ENCODE results near the gene SNORC.
A peak's percentile ranks its signal among the peaks of the same experiment; 100 is the strongest.

SNORC gene

GRCh38 chr2:232893834-232894233 lies 23.8 kb downstream of the SNORC start:
- Histone ChIP-seq H3K4me1 (ENCODE audit: control insufficient read depth in 5 of 5, insufficient read depth in 5 of 5, low read length in 5 of 5) (peaks cover 0 to 11% (median 5%) of the 10 kb centered on the region in 5 donors), H3K9ac (ENCODE audit: low read length in 5 of 5) (no peak overlapping the region), H3K4me3 (ENCODE audit: low read depth in 1 of 5, low read length in 5 of 5) (no peak overlapping the region), H3K27me3 (ENCODE audit: control insufficient read depth in 5 of 5, insufficient read depth in 4 of 5, low read length in 5 of 5) (peaks cover 11 to 33% (median 22%) of the 10 kb centered on the region in 5 donors), H3K9me3 (ENCODE audit: control insufficient read depth in 5 of 5, low read length in 5 of 5) (no peaks in the 10 kb centered on the region), H3K27ac (ENCODE audit: low read depth, low read length) (no peak overlapping the region), H3K36me3 (ENCODE audit: control insufficient read depth in 5 of 5, insufficient read depth in 5 of 5, low read length in 5 of 5) (no peaks in the 10 kb centered on the region)

- no peaks in the 10 kb centered on the region for H3K9me3 ChIP-seq (ENCODE audit: control insufficient read depth in 5 of 5, low read length in 5 of 5)
- H3K4me1 ChIP-seq (ENCODE audit: control insufficient read depth in 5 of 5, insufficient read depth in 5 of 5, low read length in 5 of 5): peaks cover 0 to 14% (median 5%) of the 10 kb centered on the region in 5 donors
- H3K9ac ChIP-seq (ENCODE audit: low read length in 5 of 5): no peak overlapping the region
- H3K36me3 ChIP-seq (ENCODE audit: control insufficient read depth in 5 of 5, insufficient read depth in 5 of 5, low read length in 5 of 5): no peaks in the 10 kb centered on the region
- H3K4me3 ChIP-seq (ENCODE audit: low read depth in 1 of 5, low read length in 5 of 5): no peak overlapping the region
- peaks cover 11 to 31% (median 19%) of the 10 kb centered on the region in 5 donors for H3K27me3 ChIP-seq (ENCODE audit: control insufficient read depth in 5 of 5, insufficient read depth in 4 of 5, low read length in 5 of 5)
- no peak overlapping the region for H3K27ac ChIP-seq (ENCODE audit: low read depth, low read length)
Measured at GRCh38 chr2:232894251-232894650, 24.2 kb downstream of the SNORC start.

- Histone ChIP-seq H3K4me3 (ENCODE audit: low read depth in 1 of 5, low read length in 5 of 5) (no peak overlapping the region), H3K27ac (ENCODE audit: low read depth, low read length) (no peak overlapping the region), H3K9ac (ENCODE audit: low read length in 5 of 5) (no peak overlapping the region), H3K4me1 (ENCODE audit: control insufficient read depth in 5 of 5, insufficient read depth in 5 of 5, low read length in 5 of 5) (peaks cover 0 to 15% (median 5%) of the 10 kb centered on the region in 5 donors), H3K36me3 (ENCODE audit: control insufficient read depth in 5 of 5, insufficient read depth in 5 of 5, low read length in 5 of 5) (no peaks in the 10 kb centered on the region), H3K27me3 (ENCODE audit: control insufficient read depth in 5 of 5, insufficient read depth in 4 of 5, low read length in 5 of 5) (peaks cover 9 to 29% (median 17%) of the 10 kb centered on the region in 5 donors), H3K9me3 (ENCODE audit: control insufficient read depth in 5 of 5, low read length in 5 of 5) (no peaks in the 10 kb centered on the region)
Measured at GRCh38 chr2:232894746-232895145, 24.7 kb downstream of the SNORC start.

- H3K9ac ChIP-seq (ENCODE audit: low read length in 5 of 5): peak overlapping the region in 1 of 5 donors; percentile 17
- H3K4me3 ChIP-seq (ENCODE audit: low read depth in 1 of 5, low read length in 5 of 5): no peak overlapping the region
- H3K9me3 ChIP-seq (ENCODE audit: control insufficient read depth in 5 of 5, low read length in 5 of 5): no peaks in the 10 kb centered on the region
- peaks cover 0 to 11% (median under 1%) of the 10 kb centered on the region in 5 donors for H3K4me1 ChIP-seq (ENCODE audit: control insufficient read depth in 5 of 5, insufficient read depth in 5 of 5, low read length in 5 of 5)
- peaks cover 3 to 24% (median 14%) of the 10 kb centered on the region in 5 donors for H3K27me3 ChIP-seq (ENCODE audit: control insufficient read depth in 5 of 5, insufficient read depth in 4 of 5, low read length in 5 of 5)
- no peaks in the 10 kb centered on the region for H3K36me3 ChIP-seq (ENCODE audit: control insufficient read depth in 5 of 5, insufficient read depth in 5 of 5, low read length in 5 of 5)
- H3K27ac ChIP-seq (ENCODE audit: low read depth, low read length): no peak overlapping the region
Measured at GRCh38 chr2:232896111-232896510, 26.0 kb downstream of the SNORC start.

GRCh38 chr2:232896720-232897597 lies 26.9 kb downstream of the SNORC start:
- Histone ChIP-seq H3K9me3 (ENCODE audit: control insufficient read depth in 5 of 5, low read length in 5 of 5) (no peaks in the 10 kb centered on the region), H3K36me3 (ENCODE audit: control insufficient read depth in 5 of 5, insufficient read depth in 5 of 5, low read length in 5 of 5) (no peaks in the 10 kb centered on the region), H3K9ac (ENCODE audit: low read length in 5 of 5) (no peak overlapping the region), H3K4me1 (ENCODE audit: control insufficient read depth in 5 of 5, insufficient read depth in 5 of 5, low read length in 5 of 5) (peaks cover 0 to 5% (median 0%) of the 10 kb centered on the region in 5 donors), H3K27ac (ENCODE audit: low read depth, low read length) (no peak overlapping the region), H3K4me3 (ENCODE audit: low read depth in 1 of 5, low read length in 5 of 5) (no peak overlapping the region), H3K27me3 (ENCODE audit: control insufficient read depth in 5 of 5, insufficient read depth in 4 of 5, low read length in 5 of 5) (peaks cover 9 to 24% (median 12%) of the 10 kb centered on the region in 5 donors)

GRCh38 chr2:232897598-232898408 lies 27.7 kb downstream of the SNORC start:
- Histone ChIP-seq H3K4me1 (ENCODE audit: control insufficient read depth in 5 of 5, insufficient read depth in 5 of 5, low read length in 5 of 5) (peaks cover 0 to 5% (median 0%) of the 10 kb centered on the region in 5 donors), H3K4me3 (ENCODE audit: low read depth in 1 of 5, low read length in 5 of 5) (no peak overlapping the region), H3K9ac (ENCODE audit: low read length in 5 of 5) (no peak overlapping the region), H3K36me3 (ENCODE audit: control insufficient read depth in 5 of 5, insufficient read depth in 5 of 5, low read length in 5 of 5) (no peaks in the 10 kb centered on the region), H3K27ac (ENCODE audit: low read depth, low read length) (no peak overlapping the region), H3K9me3 (ENCODE audit: control insufficient read depth in 5 of 5, low read length in 5 of 5) (no peaks in the 10 kb centered on the region), H3K27me3 (ENCODE audit: control insufficient read depth in 5 of 5, insufficient read depth in 4 of 5, low read length in 5 of 5) (peaks cover 12 to 24% (median 15%) of the 10 kb centered on the region in 5 donors)

GRCh38 chr2:232898592-232899543 lies 28.8 kb downstream of the SNORC start:
- Histone ChIP-seq H3K9ac (ENCODE audit: low read length in 5 of 5) (no peak overlapping the region), H3K27me3 (ENCODE audit: control insufficient read depth in 5 of 5, insufficient read depth in 4 of 5, low read length in 5 of 5) (peaks cover 11 to 24% (median 15%) of the 10 kb centered on the region in 5 donors), H3K4me1 (ENCODE audit: control insufficient read depth in 5 of 5, insufficient read depth in 5 of 5, low read length in 5 of 5) (peaks cover 0 to 5% (median 0%) of the 10 kb centered on the region in 5 donors), H3K27ac (ENCODE audit: low read depth, low read length) (no peak overlapping the region), H3K4me3 (ENCODE audit: low read depth in 1 of 5, low read length in 5 of 5) (no peak overlapping the region), H3K9me3 (ENCODE audit: control insufficient read depth in 5 of 5, low read length in 5 of 5) (no peaks in the 10 kb centered on the region), H3K36me3 (ENCODE audit: control insufficient read depth in 5 of 5, insufficient read depth in 5 of 5, low read length in 5 of 5) (no peaks in the 10 kb centered on the region)

- H3K27ac ChIP-seq (ENCODE audit: low read depth, low read length): no peak overlapping the region
- H3K9ac ChIP-seq (ENCODE audit: low read length in 5 of 5): no peak overlapping the region
- no peaks in the 10 kb centered on the region for H3K9me3 ChIP-seq (ENCODE audit: control insufficient read depth in 5 of 5, low read length in 5 of 5)
- peaks cover 7 to 20% (median 10%) of the 10 kb centered on the region in 5 donors for H3K27me3 ChIP-seq (ENCODE audit: control insufficient read depth in 5 of 5, insufficient read depth in 4 of 5, low read length in 5 of 5)
- peaks cover 0 to 5% (median 0%) of the 10 kb centered on the region in 5 donors for H3K4me1 ChIP-seq (ENCODE audit: control insufficient read depth in 5 of 5, insufficient read depth in 5 of 5, low read length in 5 of 5)
- H3K36me3 ChIP-seq (ENCODE audit: control insufficient read depth in 5 of 5, insufficient read depth in 5 of 5, low read length in 5 of 5): no peaks in the 10 kb centered on the region
- no peak overlapping the region for H3K4me3 ChIP-seq (ENCODE audit: low read depth in 1 of 5, low read length in 5 of 5)
Measured at GRCh38 chr2:232900811-232901735, 31.0 kb downstream of the SNORC start.
